NCI-H2081 (cell line): ENCODE results near the gene RNF123.

ENCODE experiments used
- DNase-seq, 2 experiments: peaks; one replicate each; lab custom pipeline; 2025; lab: John Stamatoyannopoulos, UW

Gene RNF123

GRCh38 chr3:49689046-49689907 is at the start of gene RNF123, which contains the start of gene MST1:
TSS of gene RNF123 (plus strand) at chr3:49689557. CDS start at chr3:49691166, 1,609 bp downstream.
TSS of gene MST1 (minus strand) at chr3:49689474. CDS start at chr3:49688691, 783 bp downstream.
- no peak for DNase-seq

GRCh38 chr3:49641292-49641691 is 48.1 kb upstream of the RNF123 start:
- DNase-seq = no peak

- DNase-seq = no peak
These were observed 47.2 kb upstream of the RNF123 start for GRCh38 chr3:49641921-49642707.

GRCh38 chr3:49642708-49643145 is 46.6 kb upstream of the RNF123 start:
- no peak for DNase-seq

GRCh38 chr3:49644684-49645083 is 44.7 kb upstream of the RNF123 start:
- DNase-seq = no peak

GRCh38 chr3:49646236-49646635 is 43.1 kb upstream of the RNF123 start:
- no peak for DNase-seq

- DNase-seq = peak in 1 of 2 experiments; percentile 4
These were observed 41.6 kb upstream of the RNF123 start for GRCh38 chr3:49647741-49648140.

- DNase-seq = no peak
These were observed 40.9 kb upstream of the RNF123 start for GRCh38 chr3:49648354-49649019.

GRCh38 chr3:49649576-49649975 is 39.8 kb upstream of the RNF123 start:
- no peak for DNase-seq

GRCh38 chr3:49650177-49650576 is 39.2 kb upstream of the RNF123 start:
- DNase-seq = no peak

- DNase-seq = no peak
These were observed 38.7 kb upstream of the RNF123 start for GRCh38 chr3:49650637-49651036.

GRCh38 chr3:49652218-49652902 is 37.0 kb upstream of the RNF123 start:
- DNase-seq = no peak

- DNase-seq = no peak
These were observed 36.4 kb upstream of the RNF123 start for GRCh38 chr3:49652903-49653415.

- no peak for DNase-seq
These were observed 35.7 kb upstream of the RNF123 start for GRCh38 chr3:49653621-49654020.

- no peak for DNase-seq
These were observed 35.1 kb upstream of the RNF123 start for GRCh38 chr3:49654176-49654825.

GRCh38 chr3:49654955-49655556 is 34.3 kb upstream of the RNF123 start:
- DNase-seq = peak; percentile 76 to 91

GRCh38 chr3:49655731-49656285 is 33.5 kb upstream of the RNF123 start:
- DNase-seq = no peak

- DNase-seq = peak in 1 of 2 experiments; percentile 4
These were observed 32.7 kb upstream of the RNF123 start for GRCh38 chr3:49656541-49657112.

GRCh38 chr3:49657208-49657915 is 32.0 kb upstream of the RNF123 start:
- DNase-seq = no peak
